GM19043 (cell line): ENCODE data around the gene SUPT3H.
A peak's percentile ranks its signal among the peaks of the same experiment; 100 is the strongest.

ENCODE experiments used
- ATAC-seq: cut with Tn5 transposase; IDR thresholded peaks from one replicate; pipeline ENCODE4 v1.9.1; 2021; ENCODE audit warnings: low read depth; ENCODE audit not compliant: unreplicated experiment

SUPT3H gene

DNA sequence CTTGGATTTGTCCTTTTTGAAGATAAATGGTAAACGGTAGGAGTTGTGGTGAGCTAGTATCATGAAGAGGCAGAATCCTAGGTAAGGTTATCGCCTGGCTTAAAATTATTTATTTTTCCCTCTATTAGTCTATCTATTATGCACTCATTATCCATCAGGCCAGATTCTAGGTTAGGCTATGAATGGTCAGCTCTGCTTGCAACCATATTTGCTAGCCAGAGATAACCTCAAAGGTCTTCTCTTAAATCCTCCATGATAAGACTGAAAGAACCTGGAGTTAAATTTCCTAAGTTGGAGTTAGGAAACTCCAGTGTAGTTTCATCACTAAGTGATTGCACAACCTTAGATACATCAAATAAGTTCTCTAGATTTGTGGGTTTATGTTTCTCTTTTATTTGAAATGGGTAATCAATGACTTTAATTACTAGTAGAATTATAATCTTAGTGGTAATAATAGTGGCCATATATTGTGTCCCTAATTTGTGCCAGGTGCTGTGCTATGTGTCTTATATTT lies 351.7 kb downstream of the SUPT3H start:
- ATAC-seq, result no peak

DNA sequence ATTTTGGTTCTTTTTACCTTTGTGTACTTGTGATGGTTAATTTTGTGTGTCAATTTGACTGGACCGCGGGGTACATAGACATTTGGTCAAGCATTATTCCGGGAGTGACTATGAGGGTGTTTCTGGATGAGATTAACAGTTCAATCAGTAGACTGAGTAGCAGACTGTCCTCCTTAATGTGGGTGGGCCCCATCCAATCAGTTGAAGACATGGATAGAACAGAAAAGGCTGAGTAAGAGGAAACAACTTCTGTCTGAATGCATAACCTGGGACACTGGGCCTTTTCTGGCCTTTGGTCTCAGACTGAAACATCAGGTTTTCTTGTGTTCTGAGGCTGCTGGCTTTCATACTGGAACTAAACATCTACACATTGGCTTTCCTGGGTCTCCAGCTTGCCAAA lies 353.1 kb downstream of the SUPT3H start:
- no peak for ATAC-seq

DNA sequence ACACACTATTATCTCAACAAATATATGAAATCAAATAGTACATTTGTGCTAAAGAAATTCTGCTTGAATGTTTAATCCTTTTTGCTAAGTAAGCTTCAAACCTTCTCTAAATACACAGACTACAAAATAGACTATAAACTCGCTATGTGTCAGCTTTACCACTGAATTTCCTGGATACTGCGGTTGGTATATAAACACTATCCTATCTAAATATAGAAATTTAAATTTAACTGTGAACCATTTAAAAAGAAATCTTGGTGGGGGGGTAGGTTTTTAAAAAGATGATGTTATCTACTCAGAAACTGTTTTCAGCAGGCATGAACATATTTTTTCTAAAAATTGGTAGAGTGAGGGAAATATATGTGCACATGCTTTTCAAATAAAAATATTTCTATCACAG lies 356.1 kb downstream of the SUPT3H start:
- no peak for ATAC-seq

DNA sequence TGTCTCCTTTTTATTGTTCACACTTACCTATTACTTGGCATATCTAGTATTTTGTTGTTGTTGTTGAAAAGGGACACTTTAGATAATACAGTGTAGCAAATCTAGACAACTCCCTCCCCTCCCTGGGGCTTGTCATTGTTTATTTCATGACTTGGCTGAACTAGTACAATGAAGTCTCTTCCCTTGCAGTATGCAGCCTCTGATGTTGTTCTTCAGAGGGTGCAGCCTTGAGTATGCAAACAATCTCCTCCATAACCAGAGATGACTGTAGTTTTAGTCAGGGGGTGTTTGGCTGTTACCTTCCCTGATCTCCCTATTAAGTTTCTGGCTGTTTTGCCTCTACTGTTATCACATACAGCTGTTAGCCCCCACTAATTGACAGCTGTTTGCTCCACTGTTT lies 365.0 kb downstream of the SUPT3H start:
- ATAC-seq, result no peak

DNA sequence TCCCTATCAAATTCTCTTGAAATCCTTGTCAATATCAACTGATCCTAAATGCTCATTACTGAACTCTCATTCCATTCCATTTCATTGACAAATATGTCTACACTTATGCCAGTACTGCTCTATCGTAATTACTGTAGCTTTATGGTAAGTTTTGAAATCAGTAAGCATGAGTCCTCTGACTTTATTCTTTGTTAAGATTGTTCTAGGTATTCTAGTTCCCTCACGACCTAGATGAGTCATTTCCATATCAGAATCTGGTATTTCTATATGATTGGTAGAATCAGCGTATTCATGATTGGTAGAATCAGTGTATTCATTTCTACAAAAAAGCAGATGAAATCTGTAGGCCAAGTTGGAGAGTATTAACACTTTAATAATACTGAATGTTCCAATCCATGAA lies 368.2 kb downstream of the SUPT3H start:
- no peak for ATAC-seq

DNA sequence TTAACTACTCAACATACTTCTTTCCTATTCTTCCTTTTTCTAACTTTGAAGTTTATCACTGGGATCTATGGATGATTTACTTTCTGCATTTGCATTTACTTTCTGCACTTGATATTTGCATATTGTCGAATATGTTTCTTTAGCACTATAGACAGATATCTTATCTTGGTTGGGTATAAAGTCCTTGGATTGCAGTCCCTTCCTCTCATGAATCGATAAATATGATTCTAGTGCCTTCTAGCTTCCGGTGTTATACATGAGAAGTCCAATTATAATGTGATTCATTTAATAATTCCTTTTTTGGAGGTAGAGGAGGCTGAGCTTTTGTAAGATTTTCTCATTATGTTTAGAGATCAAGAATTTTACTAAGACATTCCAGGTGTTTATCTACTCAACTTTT lies 370.8 kb downstream of the SUPT3H start:
- ATAC-seq, result no peak

DNA sequence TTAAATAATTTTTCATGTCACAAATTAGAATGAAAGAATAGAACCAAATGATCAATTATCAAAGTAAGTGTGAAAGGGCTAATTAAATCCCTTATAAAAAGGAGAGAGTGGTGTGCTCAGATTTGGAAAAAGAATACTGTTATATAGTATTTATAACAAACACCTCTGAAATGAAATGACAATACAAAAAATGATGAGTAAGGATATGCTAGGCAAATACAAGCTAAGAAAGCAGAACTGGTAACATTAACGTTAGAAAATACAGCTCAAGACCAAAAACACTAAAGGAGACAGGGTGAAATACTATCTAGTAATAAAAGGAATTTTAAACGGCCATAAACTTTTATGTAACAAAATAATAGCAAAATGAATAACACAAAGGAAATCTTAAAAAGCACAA lies 373.8 kb downstream of the SUPT3H start:
- no peak for ATAC-seq

DNA sequence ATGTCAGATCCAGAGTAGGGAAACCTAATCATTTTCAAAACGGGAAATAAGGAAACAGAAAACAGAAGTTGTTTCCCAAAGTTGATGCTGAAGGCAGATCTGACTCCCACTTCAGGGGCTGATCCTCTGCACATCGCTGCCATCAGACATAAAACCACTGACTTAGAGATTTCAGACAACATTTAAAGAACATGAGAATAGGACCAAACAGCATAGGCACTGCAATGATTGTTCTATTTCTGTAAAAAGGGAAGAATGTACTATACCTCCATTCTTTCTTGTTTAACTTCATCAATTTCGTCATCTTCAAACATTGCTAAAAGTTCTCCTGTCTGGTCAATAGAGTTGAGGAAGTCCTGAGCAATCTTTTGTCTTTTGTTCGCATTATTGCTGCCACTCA lies 374.3 kb downstream of the SUPT3H start:
- no peak for ATAC-seq

DNA sequence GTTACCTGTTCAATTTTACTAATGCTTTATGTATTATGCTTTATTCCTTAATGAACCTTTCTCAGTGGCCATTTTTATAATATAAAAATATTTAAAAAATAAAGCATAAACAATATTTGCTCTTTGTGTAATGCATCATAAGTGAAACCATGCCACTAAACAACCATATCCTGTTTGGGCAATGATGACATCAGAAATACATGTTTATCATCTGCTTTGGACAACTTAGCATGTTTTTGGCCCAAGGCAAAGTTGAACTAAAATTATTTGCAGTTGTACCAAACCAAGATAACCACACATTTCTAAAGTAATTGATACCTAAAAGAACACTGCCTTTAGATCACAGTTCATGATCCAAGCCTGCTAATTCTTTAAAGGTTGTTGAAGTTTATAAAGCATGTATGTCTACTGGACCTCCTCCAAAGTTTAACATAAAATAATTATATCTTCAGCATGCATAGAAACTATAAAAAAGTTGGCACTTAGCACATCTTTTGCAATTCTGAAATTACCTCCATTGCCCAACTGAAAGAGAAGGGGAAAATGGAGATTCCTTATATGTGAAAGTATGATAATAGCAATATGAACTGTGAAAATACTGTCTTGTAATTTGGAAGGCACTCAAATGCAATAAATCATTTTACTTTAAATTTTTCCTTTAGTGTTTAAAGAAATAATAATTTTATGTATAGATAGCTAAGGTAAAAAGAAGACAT lies 375.2 kb downstream of the SUPT3H start:
- ATAC-seq, result no peak

DNA sequence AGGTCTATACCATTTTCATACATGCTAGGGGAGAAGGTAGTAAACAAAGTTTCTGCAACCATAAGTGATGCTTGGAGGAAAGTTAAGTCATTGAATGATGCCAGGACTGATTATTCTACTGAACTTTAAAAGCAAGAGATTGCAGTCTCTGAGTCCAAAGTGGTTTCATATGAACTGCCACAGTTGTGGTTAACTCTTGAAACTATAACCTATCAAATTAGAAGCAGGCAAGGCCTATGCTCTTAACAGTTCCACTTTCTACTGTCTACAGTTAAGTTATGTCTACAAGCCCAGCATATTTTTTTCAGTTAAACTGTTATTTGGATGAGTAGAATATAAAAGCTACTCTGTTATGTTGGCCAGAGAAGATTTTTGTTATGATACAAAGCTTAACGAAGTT lies 376.1 kb downstream of the SUPT3H start:
- peak; percentile 95 for ATAC-seq

DNA sequence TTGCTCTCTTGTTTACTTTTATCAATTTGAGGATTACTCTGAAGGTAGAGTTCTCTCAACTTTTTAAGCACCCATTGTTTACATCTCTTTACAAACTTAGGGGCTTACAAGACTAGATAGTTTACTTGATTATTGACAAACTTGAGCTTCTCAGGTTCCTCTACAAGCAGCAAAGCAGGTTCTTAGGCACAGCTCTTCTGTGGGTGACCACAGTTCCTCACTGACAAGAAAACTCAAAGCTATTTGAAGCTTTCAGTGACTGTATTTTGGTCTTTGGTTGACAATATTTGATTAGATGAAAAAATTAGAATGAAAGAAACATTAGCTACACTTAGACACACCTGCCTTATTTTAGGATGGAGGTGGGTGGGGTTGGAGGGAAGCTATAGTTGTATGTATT lies 376.9 kb downstream of the SUPT3H start:
- ATAC-seq, result no peak

DNA sequence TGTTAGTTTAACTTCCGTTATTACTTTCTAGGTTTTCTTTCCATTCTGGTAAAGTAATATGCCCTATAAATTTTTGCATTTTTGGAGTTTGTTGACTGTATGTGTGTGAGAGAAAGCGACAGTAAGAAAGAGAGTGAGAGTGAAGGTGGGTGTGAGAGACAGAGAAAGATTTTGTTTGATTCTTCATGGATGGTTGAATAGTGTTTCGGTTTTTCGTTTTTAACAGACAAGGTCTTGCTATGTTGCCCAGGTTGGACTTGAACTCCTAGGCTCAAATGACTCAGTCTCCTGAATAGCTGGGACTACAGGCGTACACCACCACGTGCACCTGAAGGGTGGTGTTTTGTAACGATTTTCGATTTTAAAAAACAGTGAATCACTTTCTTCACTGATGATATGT lies 378.7 kb downstream of the SUPT3H start:
- no peak for ATAC-seq

DNA sequence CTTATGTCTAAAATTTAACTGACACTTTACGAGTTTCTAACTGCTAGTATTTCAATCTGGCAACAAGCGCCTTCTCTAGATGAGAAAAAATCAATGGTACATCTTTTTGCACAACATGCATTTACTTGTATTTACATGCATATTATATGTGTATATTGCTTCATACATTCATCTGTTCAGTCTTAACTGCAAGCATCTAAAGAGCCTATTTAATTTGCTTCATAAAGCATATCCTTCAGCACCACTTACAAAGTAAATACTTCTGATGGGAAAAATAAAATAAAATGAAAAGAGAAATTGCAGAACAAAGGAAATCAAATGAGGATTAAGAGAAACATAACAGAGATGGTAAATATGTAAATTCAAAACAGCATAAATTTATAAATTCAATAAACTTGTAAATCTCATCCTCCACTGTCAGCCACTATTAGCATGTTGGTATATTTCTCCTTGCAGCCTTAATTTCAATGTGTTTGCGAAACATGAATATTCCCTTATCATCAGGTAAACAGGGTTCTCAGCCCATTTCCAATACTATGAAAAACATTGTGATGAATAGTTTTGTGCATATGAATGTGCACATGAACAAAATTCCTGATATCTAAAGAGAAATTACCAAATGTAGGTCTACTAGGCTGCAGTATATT lies 382.1 kb downstream of the SUPT3H start:
- no peak for ATAC-seq

DNA sequence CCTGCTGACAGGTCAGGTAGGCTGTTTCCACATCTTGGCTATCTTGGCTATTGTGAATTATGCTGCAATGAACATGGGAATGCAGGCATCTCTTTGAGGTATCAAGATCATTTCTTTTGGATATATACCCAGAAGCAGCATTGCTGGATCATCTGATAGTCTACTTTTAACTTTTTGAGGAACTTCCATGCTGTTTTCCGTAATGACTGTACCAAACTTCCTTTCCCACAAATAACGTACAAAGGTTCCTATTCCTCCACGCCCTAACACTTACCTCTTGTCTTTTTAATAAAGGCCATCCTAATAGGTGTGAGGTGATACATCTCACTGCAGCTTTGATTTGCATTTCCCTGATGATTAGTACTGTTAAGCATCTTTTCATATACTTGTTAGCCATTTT lies 388.3 kb downstream of the SUPT3H start:
- ATAC-seq, result no peak

DNA sequence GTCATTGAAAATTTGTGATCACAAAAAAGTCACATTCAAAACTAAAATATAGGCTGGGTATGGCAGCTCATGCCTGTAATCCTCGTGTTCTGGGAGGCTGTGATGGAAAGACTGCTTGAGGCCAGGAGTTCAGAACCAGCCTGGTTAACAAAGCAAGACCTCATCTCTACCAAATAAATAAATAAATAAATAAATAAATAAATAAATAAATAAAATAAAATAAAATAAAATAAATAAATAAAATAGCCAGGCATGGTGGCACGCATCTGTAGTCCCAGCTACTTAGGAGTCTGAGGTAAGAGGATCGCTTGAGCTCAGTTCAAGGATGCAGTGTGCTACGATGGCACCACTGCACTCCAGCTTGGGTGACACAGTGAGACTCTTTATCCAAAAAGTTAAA lies 392.7 kb downstream of the SUPT3H start:
- no peak for ATAC-seq

DNA sequence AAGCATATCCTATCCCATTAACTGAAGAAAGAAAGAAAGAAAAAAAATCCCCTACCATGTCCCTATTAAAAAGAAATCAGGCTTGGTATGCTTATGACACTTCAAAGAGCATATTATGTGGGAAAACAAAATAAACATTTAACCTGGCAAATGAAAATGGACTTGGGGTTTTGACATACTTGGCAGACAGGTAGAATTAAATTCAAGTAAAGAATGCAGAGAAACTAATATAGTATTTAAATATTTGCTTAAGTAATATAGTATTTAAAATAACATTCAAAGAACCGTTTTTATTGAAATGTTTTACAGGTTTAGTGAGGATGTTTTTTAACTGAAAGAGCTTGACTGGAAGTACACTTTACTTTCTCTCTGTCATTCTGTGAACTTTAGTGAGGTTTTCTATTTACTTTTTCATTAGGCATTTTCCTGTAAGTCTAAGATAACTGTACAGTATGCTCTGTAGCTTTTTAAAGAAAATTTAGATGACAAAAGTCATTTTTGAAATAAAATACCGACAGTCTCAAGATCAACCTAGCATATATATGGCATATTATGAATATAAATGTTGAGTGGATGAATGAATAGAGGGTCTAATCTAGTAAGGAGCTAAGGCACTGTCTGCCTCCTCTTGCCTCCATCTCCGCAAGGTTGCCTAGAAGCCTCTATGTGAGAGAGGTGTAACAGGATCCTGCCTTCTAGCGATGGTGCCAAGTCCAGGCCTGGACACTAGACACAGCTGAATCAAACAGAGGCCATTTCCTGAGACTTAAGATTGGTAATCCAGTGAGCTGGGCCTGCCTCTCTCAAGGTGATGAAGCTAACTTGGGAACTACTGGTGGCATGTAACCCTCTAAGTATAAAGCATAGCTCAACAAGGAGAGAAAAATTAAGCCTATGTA lies 394.0 kb downstream of the SUPT3H start:
- ATAC-seq, result no peak

DNA sequence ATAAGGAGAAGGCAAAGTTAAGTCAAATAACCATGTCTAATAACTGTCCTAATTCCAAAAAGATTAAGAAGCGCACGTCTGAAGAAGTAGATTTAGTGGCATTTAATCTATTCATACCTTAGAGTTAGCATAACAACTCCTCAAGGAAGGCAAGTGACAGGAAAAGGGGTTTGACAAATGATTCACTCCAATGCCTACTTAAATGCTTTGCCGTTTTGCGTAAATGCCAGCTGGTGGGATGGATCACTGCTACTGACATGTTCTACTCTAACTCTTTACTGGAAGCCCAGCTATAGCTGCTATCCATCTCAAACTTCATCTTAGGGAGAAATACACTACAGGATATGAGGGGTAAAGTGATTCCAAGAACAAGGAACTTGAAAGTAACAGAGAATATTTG lies 396.9 kb downstream of the SUPT3H start:
- no peak for ATAC-seq

DNA sequence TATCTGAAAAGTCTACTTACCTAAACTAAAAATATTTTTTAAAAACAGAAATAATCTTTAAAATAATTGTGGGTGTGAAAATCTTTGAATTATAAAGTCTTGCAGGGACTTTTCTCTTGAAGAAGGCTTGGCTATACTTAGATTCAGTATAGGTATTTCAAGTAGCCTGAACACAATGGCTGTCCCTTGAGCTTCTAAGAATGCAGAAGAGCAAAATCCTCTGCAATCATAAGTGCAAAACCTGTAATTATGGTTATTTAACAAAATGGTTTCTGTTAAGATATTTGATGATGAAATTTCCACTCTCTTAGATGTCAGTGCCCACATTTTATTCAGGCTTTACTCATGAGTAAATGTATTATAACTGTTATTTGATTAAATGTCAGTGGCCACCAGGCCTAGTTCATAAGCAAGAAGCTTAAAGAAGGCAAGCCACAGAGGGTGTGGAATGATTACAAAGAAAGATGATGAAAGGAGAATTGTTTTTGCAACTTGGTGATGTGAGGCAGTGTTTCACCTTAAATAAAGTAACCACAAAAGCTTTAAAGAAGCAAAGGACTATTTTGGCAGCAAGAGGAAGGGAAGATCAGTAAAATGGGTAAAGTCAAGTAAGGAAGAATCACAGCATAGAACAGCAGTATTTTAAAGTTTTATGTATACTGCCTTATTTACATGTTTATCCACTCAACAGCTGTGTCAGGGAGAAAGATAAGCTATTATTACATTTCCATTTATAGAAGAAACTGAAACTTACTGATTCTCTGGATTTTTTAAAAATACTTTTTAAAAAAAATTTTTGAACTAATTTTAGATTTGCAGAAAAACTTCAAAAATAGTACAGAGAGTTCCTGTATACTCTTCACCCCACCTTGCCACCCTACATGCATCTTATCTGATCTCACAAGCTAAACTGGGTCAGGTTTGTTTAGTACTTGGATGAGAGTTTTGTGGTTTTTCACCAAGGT lies 400.8 kb downstream of the SUPT3H start:
- ATAC-seq, result no peak

DNA sequence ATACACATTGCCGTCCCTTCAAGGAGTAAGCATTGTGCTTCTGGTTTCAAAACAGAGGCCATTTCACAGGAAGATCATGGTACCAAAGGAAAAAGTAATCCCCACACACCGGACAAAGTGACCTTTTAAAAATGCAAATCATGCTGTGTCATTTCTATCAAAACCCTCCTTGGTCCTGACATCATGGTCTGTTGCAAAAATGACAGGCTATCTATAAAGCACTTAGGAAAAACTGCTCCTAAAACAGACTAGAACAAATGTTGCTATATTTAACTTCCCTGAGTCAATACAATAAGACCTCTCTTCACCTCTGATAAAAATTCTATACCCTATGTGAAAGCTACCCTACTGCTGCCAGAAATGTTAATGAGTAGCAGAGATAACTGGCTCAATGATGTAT lies 403.2 kb downstream of the SUPT3H start:
- ATAC-seq, result no peak

DNA sequence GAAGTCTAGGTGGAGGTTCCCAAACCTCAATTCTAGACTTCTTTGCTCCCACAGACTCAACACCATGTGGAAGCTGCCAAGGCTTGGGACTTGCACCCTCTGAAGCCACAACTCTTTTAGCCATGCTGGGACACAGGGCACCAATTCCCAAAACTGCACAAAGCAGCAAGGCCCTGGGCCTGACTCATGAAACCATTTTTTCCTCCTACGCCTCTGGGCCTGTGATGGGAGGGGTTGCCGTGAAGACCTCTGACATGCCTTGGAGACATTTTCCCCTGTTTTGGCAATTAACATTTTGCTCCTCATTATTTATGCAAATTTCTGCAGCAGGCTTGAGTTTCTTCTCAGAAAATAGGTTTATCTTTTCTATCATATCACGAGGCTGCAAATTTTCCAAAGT lies 405.0 kb downstream of the SUPT3H start:
- no peak for ATAC-seq
